Coronary artery (tissue), 2 donors: Measurements from ENCODE around the gene B3GLCT.

ENCODE experiments used
- DNase-seq: peaks from one replicate; pipeline ENCODE4 v3.0.0-alpha.2; 2017; ENCODE audit warnings: low spot score
- H3K27ac ChIP-seq, 2 donors: fragments of 200-600 bp; sonication (generic); one replicate each; pipeline ENCODE4 v1.5.1; 2016 to 2019
- H3K4me3 ChIP-seq: fragments of 200-600 bp; sonication (generic); 2 replicates; pipeline ENCODE4 v1.5.1; 2016; ENCODE audit warnings: mild to moderate bottlenecking, moderate library complexity
- TF ChIP-seq, protein P1 (sequence below): fragments of 200-600 bp; sonication (generic); IDR thresholded peaks from one replicate; pipeline ENCODE4 v1.5.1; 2019; ENCODE audit warnings: antibody characterized with exemption

Gene B3GLCT

DNA sequence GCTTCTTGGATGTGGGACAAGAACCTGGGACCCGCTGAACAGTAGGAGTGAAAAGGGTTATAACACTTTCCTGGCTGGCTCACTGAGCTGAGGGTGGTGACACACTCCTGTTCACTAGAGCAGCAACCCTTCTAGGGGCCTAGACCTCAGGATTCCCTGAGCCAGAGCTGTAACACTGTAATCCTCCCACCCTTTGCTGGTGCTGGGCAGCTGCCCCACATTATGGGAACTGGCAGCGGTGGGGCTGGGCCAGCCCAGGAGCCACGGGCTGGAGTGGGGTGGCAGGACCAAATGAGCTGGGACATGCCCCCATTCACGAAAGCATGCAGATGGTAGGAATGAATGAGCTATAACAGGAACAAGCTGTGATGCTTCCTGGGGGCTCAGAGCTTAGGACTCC is 110.6 kb downstream of the B3GLCT start:
- H3K4me3 ChIP-seq = no peak overlapping the region
- no peak for DNase-seq
- no peak overlapping the region for H3K27ac ChIP-seq
- TF ChIP-seq, protein P1, sequence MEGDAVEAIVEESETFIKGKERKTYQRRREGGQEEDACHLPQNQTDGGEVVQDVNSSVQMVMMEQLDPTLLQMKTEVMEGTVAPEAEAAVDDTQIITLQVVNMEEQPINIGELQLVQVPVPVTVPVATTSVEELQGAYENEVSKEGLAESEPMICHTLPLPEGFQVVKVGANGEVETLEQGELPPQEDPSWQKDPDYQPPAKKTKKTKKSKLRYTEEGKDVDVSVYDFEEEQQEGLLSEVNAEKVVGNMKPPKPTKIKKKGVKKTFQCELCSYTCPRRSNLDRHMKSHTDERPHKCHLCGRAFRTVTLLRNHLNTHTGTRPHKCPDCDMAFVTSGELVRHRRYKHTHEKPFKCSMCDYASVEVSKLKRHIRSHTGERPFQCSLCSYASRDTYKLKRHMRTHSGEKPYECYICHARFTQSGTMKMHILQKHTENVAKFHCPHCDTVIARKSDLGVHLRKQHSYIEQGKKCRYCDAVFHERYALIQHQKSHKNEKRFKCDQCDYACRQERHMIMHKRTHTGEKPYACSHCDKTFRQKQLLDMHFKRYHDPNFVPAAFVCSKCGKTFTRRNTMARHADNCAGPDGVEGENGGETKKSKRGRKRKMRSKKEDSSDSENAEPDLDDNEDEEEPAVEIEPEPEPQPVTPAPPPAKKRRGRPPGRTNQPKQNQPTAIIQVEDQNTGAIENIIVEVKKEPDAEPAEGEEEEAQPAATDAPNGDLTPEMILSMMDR = no peak

DNA sequence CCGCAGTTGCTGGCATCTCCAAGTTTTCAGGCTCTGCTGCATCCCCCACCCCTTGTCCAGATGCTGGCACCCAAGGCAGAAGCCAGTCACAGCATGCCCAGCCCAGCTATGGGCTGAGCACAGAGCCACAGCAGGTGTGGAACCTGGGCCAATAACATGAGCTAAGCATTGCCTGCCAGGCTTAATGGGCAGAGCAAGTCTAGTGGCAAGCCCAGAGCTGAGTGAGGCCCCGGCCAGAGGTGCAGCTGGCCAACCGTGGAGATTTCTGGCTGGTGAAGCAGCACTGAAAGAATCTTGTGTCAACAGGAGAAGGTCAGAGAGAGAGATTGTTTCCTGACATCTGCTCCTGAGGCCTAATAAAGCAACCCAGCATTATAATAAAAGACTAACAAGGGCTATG is 111.0 kb downstream of the B3GLCT start:
- Histone ChIP-seq H3K27ac (no peak overlapping the region), H3K4me3 (no peak overlapping the region)
- DNase-seq = no peak
- TF ChIP-seq, protein P1 = no peak

DNA sequence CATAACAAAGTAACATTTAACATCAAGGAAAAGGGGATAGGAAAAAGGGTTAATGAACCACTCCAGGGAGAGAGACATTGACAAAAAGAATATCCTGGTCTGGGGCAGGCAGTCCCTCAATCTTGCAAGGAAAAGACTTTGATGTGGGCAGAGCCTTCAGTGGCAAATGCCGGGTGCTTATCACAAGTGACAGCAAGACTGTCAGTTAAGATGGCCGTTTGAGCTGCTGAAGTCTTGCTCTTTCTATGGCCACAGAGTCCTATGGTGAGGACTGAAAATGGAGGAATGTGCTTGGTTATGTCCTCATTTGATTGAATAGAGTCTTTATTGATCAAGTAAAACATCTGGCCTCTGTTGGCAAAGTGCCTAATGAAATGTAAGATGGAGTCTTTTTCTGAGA is 112.1 kb downstream of the B3GLCT start:
- Histone ChIP-seq H3K4me3 (no peak overlapping the region), H3K27ac (no peak overlapping the region)
- TF ChIP-seq, protein P1 = no peak
- no peak for DNase-seq

DNA sequence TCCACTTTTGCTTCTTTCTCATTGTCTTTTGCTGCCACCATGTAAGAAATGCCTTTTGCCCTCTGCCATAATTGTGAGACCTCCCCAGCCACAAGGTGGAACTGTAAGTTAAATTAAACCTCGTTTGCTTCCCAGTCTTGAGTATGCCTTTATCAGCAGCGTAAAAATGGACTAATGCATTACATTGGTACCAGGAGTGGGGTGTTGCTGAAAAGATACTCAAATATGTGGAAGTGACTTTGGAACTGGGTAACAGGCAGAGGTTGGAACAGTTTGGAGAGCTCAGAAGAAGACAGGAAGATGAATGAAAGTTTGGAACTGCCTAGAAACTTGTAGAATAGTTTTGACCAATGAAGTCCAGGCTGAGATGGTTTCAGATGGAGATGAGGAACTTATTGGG is 115.2 kb downstream of the B3GLCT start:
- TF ChIP-seq, protein P1 = no peak
- Histone ChIP-seq H3K27ac (no peak overlapping the region), H3K4me3 (no peak overlapping the region)
- DNase-seq = no peak

DNA sequence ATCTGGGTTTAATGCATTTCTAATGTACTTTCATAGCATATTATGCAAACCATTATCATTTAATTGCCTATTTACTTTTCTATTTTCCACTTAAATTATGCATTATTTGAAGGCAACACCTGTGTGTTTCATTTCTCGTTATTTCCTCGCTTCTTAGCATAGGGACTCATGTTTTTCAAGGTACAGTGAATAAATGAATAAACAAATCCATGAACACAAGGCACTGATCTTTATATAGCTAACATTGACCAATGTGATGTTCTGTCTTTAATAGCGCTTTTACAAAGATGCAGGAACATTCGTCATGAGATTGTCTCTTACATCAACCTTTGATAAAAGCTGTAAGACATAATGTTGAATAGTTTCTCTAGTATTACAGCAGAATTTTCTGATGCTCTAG is 121.2 kb downstream of the B3GLCT start:
- TF ChIP-seq, protein P1 = no peak
- no peak overlapping the region for H3K4me3 ChIP-seq
- H3K27ac ChIP-seq = no peak overlapping the region
- no peak for DNase-seq

DNA sequence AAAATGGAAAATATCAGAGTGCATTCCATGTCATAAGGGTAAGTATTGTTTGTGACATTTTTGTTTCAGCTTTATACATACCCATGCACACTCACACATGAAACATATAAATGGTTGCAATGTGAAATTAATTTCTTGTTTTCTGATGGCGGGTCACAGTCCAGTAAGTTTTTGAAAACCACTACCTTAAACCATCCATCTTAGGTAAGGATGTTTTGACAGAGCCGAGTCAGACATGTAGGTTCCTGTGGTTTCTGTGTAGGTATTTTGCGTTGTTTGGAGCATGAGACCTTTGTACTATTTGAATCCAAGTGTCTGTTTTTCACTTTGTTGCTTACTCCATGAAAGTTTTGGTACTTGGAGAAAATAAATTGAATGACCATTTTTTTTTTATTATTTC is 121.7 kb downstream of the B3GLCT start:
- TF ChIP-seq, protein P1 = no peak
- DNase-seq = no peak
- Histone ChIP-seq H3K4me3 (no peak overlapping the region), H3K27ac (no peak overlapping the region)

DNA sequence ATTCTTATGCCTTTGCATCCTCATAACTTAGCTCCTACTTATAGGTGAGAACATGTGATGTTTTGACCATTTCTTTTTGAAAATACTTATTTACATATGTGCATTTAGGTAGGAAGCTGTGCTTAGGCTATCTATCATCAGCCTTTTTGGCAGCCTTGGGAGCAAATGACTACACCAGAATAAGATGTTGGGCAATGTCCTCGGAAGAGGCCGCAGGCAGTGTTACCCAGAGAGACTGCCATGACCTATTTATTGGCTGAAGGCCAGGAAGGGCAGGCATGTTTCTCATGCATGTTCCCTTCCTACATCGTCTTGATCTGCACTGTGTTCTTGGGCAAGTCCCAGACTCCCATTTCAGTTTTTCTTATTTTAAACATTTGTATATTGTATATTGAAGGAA is 122.3 kb downstream of the B3GLCT start:
- no peak overlapping the region for H3K4me3 ChIP-seq
- DNase-seq = no peak
- no peak overlapping the region for H3K27ac ChIP-seq
- TF ChIP-seq, protein P1 = no peak
